ENCODE measurements around the gene POLR3H.
A peak's percentile ranks its signal among the peaks of the same experiment; 100 is the strongest.

Gene POLR3H

GRCh38 chr22:41491374-41492100 is 52.7 kb downstream of the POLR3H start:
- Histone ChIP-seq H3K9ac (ENCODE audit: insufficient read length) (no peak overlapping the region), H3K4me3 (no peak overlapping the region), H3K9me3 (ENCODE audit: low read depth, low read length) (no peaks in the 10 kb centered on the region), H3K36me3 (ENCODE audit: insufficient read depth, low read length) (peaks cover 3% of the 10 kb centered on the region; the same call in 1 of the 2 replicates), H3K27ac (no peak overlapping the region)
- peak; percentile 48 for DNase-seq (ENCODE audit: low read depth, low spot score)
- TF ChIP-seq FOXP2 (optimal IDR thresholded peaks at IDR 0.05; ENCODE audit: control extremely low read depth, extremely low read length, insufficient read depth) (no peak), POLR2AphosphoS5 (IDR thresholded peaks at IDR 0.05; ENCODE audit: borderline replicate concordance, low read depth, low read length) (peak; percentile 36; the same call in 1 of the 2 replicates), EZH2 (IDR thresholded peaks at IDR 0.05) (no peak)

- no peak overlapping the region for H3K4me3 ChIP-seq
- TF ChIP-seq POLR2AphosphoS5 (IDR thresholded peaks at IDR 0.05; ENCODE audit: borderline replicate concordance, low read depth, low read length) (no peak), FOXP2 (optimal IDR thresholded peaks at IDR 0.05; ENCODE audit: control extremely low read depth, extremely low read length, insufficient read depth) (no peak), EZH2 (IDR thresholded peaks at IDR 0.05) (no peak)
- no peak overlapping the region for H3K27ac ChIP-seq
- H3K9me3 ChIP-seq (ENCODE audit: low read depth, low read length) = no peaks in the 10 kb centered on the region
- DNase-seq (ENCODE audit: low read depth, low spot score) = no peak
- H3K9ac ChIP-seq (ENCODE audit: insufficient read length) = no peak overlapping the region
- H3K36me3 ChIP-seq (ENCODE audit: insufficient read depth, low read length) = no peaks in the 10 kb centered on the region; the same call in 1 of the 2 replicates
Measured at GRCh38 chr22:41488596-41489385, 55.5 kb downstream of the POLR3H start.

- DNase-seq (ENCODE audit: low read depth, low spot score) = no peak
- TF ChIP-seq EZH2 (IDR thresholded peaks at IDR 0.05) = no peak
- TF ChIP-seq FOXP2 (optimal IDR thresholded peaks at IDR 0.05; ENCODE audit: control extremely low read depth, extremely low read length, insufficient read depth) = no peak
- TF ChIP-seq POLR2AphosphoS5 (IDR thresholded peaks at IDR 0.05; ENCODE audit: borderline replicate concordance, low read depth, low read length) = no peak
- no peak overlapping the region for H3K27ac ChIP-seq
- H3K4me3 ChIP-seq = no peak overlapping the region
- H3K9ac ChIP-seq (ENCODE audit: insufficient read length) = no peak overlapping the region
- H3K36me3 ChIP-seq (ENCODE audit: insufficient read depth, low read length) = no peaks in the 10 kb centered on the region; the same call in 1 of the 2 replicates
- no peaks in the 10 kb centered on the region for H3K9me3 ChIP-seq (ENCODE audit: low read depth, low read length)
Measured at GRCh38 chr22:41488076-41488475, 56.2 kb downstream of the POLR3H start.

GRCh38 chr22:41487037-41487935 is 57.0 kb downstream of the POLR3H start:
- H3K36me3 ChIP-seq (ENCODE audit: insufficient read depth, low read length) = no peaks in the 10 kb centered on the region
- H3K9ac ChIP-seq (ENCODE audit: insufficient read length) = no peak overlapping the region
- H3K27ac ChIP-seq = no peak overlapping the region
- H3K4me3 ChIP-seq = no peak overlapping the region
- no peaks in the 10 kb centered on the region for H3K9me3 ChIP-seq (ENCODE audit: low read depth, low read length)
- DNase-seq (ENCODE audit: low read depth, low spot score) = no peak
- TF ChIP-seq EZH2 (IDR thresholded peaks at IDR 0.05) = no peak
- no peak for TF ChIP-seq POLR2AphosphoS5 (IDR thresholded peaks at IDR 0.05; ENCODE audit: borderline replicate concordance, low read depth, low read length)
- no peak for TF ChIP-seq FOXP2 (optimal IDR thresholded peaks at IDR 0.05; ENCODE audit: control extremely low read depth, extremely low read length, insufficient read depth)

- H3K9ac ChIP-seq (ENCODE audit: insufficient read length) = no peak overlapping the region
- no peaks in the 10 kb centered on the region for H3K9me3 ChIP-seq (ENCODE audit: low read depth, low read length)
- no peak overlapping the region for H3K27ac ChIP-seq
- DNase-seq (ENCODE audit: low read depth, low spot score) = no peak
- no peak overlapping the region for H3K4me3 ChIP-seq
- H3K36me3 ChIP-seq (ENCODE audit: insufficient read depth, low read length) = no peaks in the 10 kb centered on the region
- TF ChIP-seq EZH2 (IDR thresholded peaks at IDR 0.05) = no peak
- TF ChIP-seq POLR2AphosphoS5 (IDR thresholded peaks at IDR 0.05; ENCODE audit: borderline replicate concordance, low read depth, low read length) = no peak
- TF ChIP-seq FOXP2 (optimal IDR thresholded peaks at IDR 0.05; ENCODE audit: control extremely low read depth, extremely low read length, insufficient read depth) = no peak
Measured at GRCh38 chr22:41485033-41485432, 59.2 kb downstream of the POLR3H start.

- no peak overlapping the region for H3K27ac ChIP-seq
- TF ChIP-seq FOXP2 (optimal IDR thresholded peaks at IDR 0.05; ENCODE audit: control extremely low read depth, extremely low read length, insufficient read depth) = no peak
- TF ChIP-seq POLR2AphosphoS5 (IDR thresholded peaks at IDR 0.05; ENCODE audit: borderline replicate concordance, low read depth, low read length) = no peak
- no peak for TF ChIP-seq EZH2 (IDR thresholded peaks at IDR 0.05)
- H3K4me3 ChIP-seq = no peak overlapping the region
- H3K9me3 ChIP-seq (ENCODE audit: low read depth, low read length) = no peaks in the 10 kb centered on the region
- H3K9ac ChIP-seq (ENCODE audit: insufficient read length) = no peak overlapping the region
- H3K36me3 ChIP-seq (ENCODE audit: insufficient read depth, low read length) = no peaks in the 10 kb centered on the region
- no peak for DNase-seq (ENCODE audit: low read depth, low spot score)
Measured at GRCh38 chr22:41482319-41482935, 61.8 kb downstream of the POLR3H start.

GRCh38 chr22:41481925-41482318 is 62.3 kb downstream of the POLR3H start:
- Histone ChIP-seq H3K9ac (ENCODE audit: insufficient read length) (no peak overlapping the region), H3K9me3 (ENCODE audit: low read depth, low read length) (no peaks in the 10 kb centered on the region), H3K27ac (no peak overlapping the region), H3K36me3 (ENCODE audit: insufficient read depth, low read length) (no peaks in the 10 kb centered on the region), H3K4me3 (no peak overlapping the region)
- no peak for TF ChIP-seq POLR2AphosphoS5 (IDR thresholded peaks at IDR 0.05; ENCODE audit: borderline replicate concordance, low read depth, low read length)
- no peak for TF ChIP-seq FOXP2 (optimal IDR thresholded peaks at IDR 0.05; ENCODE audit: control extremely low read depth, extremely low read length, insufficient read depth)
- TF ChIP-seq EZH2 (IDR thresholded peaks at IDR 0.05) = no peak
- DNase-seq (ENCODE audit: low read depth, low spot score) = no peak
